GM21367 (cell line): Measurements from ENCODE around the gene UBXN10.
"Not testable (repeated sequence)": the region's sequence is repeated elsewhere in the genome, so short reads cannot be mapped to it uniquely, and the experiment has no call there.

Experiments
- ATAC-seq: cut with Tn5 transposase; IDR thresholded peaks from one replicate; pipeline ENCODE4 v1.9.1; 2021; ENCODE audit not compliant: unreplicated experiment

Gene UBXN10

GRCh38 chr1:20199403-20199802 lies 13.5 kb downstream of the UBXN10 start:
- ATAC-seq = no peak

DNA sequence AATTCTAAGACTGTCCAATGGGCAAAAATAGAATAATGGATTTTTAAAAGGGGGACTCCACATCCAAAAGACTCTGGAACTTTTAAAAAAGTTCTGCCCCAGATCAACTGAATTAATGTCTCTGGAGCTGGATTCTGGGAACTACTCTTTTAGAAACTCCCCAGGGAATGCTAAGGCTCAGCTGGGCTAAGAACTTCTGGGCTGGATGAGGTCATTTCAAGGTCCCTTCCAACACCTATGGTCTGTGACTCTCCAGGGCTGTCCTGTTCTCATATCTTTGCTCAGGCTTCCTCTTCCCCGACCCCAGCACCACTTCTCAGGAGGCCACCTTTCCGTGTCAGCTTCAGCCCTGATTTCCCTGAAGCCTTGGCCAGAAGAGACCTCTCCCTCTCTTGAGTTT lies 13.9 kb downstream of the UBXN10 start:
- no peak for ATAC-seq

- ATAC-seq = no peak
Observed at GRCh38 chr1:20200966-20201365, 15.1 kb downstream of the UBXN10 start.

- ATAC-seq = no peak
Observed at GRCh38 chr1:20202166-20202565, 16.3 kb downstream of the UBXN10 start.

DNA sequence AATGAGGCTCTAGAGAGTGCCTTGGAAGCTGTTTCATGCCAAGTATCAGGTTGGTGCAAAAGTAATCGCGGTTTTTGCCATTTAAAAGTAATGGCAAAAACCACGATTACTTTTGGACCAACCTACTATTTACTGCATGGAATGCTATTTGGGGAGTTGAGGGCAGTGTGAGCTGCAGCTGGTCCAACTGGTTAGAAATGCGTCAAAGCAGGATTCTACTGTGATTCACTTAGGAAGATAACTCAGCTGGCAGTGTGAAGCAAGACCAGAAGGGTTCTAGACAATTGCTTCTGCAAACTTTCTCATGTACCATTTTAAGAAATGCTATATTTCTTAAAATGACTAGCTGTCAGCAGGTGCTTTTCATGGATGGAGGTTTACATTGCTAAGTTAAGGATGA lies 21.6 kb downstream of the UBXN10 start:
- ATAC-seq = no peak

DNA sequence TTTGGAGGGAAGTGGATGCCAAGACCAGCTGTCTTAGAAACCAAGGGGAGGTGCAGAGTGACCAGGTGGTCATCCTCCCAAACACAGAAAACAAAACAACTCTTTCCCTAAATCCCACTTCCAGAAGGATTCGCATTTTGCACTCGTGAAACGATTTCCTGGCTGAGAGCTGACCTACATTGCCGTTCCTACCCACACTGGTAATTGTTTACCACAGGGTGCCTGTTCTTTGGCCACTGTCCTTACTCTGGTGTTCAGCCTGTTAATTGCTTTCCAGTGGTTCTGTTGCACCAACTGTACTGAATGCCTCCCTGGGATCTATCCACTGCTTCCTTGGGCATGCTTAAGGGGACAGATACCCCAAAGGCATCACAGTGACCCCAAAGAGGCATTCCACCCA lies 23.6 kb downstream of the UBXN10 start:
- no peak for ATAC-seq

DNA sequence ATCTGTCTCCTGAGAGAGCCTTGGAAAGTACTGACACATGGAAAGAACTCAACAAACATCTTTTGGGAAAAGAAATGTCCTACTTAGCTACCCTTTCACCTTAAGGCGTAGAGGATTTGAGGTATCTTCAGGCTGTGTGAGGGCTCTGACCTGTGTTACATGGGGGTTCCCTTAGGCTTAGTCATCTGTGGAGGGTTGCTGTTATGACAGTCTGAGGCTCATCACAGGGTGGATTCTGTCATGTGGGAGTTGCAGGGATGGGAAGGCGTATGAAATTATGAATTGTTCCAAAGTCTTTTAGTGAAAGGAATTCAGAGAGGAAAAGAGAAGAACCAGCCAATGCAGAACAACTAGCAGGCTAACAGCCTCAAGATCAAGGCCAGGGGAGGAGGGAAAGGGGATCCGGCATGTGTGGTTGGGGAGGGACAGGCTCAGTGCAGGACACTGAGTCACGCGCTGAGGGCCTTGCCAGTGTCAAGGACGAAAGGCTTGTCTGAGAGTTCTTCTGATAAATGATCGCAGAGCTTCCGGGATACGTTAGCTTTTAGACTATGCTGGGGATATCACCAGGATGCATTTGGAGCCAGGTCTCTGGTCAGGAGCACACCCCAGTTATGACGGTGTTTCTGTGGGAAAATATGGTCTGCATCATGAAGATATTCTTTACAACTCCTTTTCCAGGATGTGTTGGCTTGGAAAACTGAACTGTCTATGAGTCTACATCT lies 25.0 kb downstream of the UBXN10 start:
- ATAC-seq = no peak

DNA sequence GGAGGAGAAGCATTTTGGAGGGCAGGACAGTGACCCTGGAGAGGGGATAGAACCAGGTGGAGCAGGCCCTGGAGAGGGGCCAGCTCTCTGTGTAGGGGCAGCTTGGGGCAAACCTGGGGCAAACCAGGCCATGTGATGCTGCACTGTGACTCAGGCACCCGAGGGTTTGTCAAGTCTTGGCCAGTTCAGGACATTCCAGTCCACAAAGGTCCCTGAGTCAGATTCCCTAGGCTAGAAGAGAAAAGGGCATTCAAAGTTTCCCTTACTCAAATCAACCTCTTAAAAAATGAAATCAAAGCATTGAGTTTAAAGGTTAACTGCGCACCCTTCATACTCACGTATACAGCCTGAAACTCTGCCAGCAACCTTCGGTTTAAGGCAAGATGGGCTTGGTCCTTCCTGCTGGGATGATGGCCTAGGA lies 25.6 kb downstream of the UBXN10 start:
- no peak for ATAC-seq

- no peak for ATAC-seq
Observed at GRCh38 chr1:20212085-20212684, 26.3 kb downstream of the UBXN10 start.

DNA sequence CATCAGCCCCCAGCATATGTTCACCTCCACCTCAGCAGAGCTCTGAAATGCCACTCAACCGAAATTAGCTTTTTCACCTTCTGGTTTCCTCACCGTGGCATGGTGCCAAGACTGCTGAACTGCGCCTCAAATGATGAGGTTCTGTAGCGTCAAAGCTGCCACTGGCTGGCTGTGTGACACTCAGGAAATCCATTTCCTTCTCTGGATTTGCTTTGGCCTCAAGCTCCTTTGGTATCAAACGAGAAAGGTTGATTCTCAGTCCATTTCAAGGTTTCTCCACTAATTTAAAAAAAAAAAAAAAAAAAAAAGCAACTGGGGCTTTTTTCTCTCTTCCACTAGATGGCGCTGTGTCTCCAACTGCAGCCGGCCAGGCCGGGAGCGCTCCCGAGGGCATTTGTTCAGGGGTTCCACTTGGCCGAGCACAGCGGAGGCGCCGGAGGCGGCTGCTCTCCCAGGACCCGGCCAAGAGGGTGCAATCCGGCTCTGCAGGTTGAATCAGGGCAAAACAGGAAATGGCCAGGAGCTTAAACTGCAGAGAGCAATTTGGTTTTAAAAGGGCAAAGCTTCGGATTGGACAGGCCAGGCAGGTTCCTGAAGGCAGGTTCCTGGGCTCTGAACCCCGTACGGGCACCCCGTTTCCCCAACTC lies 26.9 kb downstream of the UBXN10 start:
- ATAC-seq = no peak

DNA sequence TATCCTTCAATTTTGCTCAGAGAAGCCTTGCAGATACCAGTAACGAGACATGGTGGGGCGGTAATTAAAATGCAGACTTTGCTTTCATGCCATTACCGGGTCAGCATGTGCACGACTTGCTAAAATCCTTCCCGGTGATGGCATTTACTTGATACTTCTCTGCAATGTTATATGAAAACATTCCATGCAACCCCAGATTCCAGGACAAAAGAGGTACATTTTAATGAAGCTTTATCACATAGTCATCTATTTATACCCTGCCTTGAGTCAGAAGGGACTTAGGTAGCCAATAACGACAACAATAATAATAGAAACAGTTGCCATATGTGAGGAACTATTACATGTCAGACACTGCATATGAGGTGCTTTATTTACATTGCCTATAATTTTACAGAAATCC lies 29.8 kb downstream of the UBXN10 start:
- no peak for ATAC-seq

DNA sequence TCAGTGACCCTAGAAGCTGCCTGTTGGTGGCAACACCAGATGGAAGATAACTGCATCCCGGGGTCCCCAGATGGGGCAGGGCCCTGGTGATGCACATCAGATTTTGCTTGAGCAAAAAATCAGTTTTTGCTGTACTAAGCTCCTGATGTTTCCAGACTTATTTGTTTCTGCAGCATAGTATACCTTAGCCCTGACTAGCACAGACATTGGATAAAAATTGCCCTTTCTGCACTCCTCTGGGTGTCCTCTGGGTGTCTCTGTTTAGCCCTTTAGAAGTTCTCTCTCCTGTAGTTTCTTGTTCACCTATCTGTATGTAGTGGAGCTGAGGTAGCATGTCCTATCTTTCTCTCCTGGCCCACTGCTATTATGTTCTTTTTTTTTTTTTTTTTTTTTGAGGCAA lies 30.7 kb downstream of the UBXN10 start:
- no peak for ATAC-seq

GRCh38 chr1:20219053-20219452 lies 33.2 kb downstream of the UBXN10 start:
- not testable (repeated sequence) for ATAC-seq

GRCh38 chr1:20220036-20220435 lies 34.1 kb downstream of the UBXN10 start:
- no peak for ATAC-seq

DNA sequence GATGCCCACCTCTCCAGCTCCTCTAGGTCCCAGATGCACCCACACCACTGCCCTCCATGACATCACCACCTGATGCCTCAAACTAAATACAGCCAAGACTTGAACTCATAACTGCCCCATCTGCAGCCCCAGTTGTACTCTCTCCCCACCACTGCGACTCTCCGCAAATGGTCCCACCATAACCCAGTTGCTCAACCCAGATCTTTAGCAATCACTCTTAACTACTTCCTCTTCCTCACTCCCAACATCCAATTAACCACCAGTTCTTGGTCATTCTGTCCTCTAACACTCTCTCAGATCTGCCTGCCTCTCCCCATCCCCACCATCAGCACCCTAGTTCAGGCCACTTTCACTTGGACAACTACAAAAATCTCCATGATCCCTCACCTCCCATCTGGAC lies 37.2 kb downstream of the UBXN10 start:
- ATAC-seq = no peak

GRCh38 chr1:20223551-20224419 lies 37.9 kb downstream of the UBXN10 start:
- no peak for ATAC-seq

GRCh38 chr1:20224546-20224945 lies 38.6 kb downstream of the UBXN10 start:
- no peak for ATAC-seq

- no peak for ATAC-seq
Observed at GRCh38 chr1:20227704-20228103, 41.8 kb downstream of the UBXN10 start.

- ATAC-seq = no peak
Observed at GRCh38 chr1:20228314-20228825, 42.5 kb downstream of the UBXN10 start.

DNA sequence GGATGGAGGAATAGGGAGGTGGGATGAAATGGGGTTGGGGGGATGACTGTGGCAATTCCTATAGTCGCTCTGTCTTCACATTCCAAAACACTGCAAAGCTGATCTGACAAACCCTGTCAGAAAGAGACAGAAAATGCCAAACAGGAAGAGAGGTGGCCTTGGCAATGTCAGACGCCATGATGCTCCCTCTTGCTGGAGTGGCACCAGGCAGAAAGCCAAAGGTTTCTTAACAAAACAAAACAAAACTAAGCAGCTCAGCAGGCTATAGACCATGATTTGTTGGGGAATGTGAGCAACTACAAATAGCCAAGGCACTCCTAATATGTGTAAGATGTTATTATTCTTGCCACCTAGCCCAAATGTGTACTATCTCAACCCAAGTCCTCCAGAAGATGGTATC lies 43.3 kb downstream of the UBXN10 start:
- no peak for ATAC-seq

DNA sequence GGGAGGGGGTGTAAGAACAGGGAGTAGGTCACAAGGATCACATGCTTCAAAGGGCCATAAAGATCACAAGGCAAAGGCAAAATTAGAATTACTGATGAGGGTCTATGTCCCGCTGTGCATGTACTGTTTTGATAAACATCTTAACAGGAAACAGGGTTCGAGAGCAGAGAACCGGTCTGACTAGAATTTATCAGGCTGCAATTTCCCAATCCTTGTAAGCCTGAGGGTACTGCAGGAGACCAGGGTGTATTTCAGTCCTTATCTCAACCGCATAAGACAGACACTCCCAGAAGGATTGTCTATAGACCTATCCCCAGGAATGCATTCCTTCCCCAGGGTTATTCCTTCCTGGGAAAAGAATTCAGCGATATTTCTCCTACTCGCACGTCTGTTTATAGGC lies 46.7 kb downstream of the UBXN10 start:
- not testable (repeated sequence) for ATAC-seq
